Neuron (in vitro differentiated cells): Measurements from ENCODE around the gene COL6A3.

Experiments
- H2AFZ ChIP-seq: one replicate; pipeline ENCODE4 v1.6.1; 2013; ENCODE audit warnings: low read depth, mild to moderate bottlenecking, inconsistent platforms, low read length, moderate library complexity
- H3K27me3 ChIP-seq: one replicate; pipeline ENCODE4 v1.6.1; 2013; ENCODE audit warnings: low read length; ENCODE audit not compliant: insufficient read depth
- H3K36me3 ChIP-seq: one replicate; pipeline ENCODE4 v1.6.1; 2013; ENCODE audit warnings: low read length; ENCODE audit not compliant: insufficient read depth
- H3K4me1 ChIP-seq: one replicate; pipeline ENCODE4 v1.6.1; 2013; ENCODE audit warnings: low read length; ENCODE audit not compliant: insufficient read depth
- H3K4me3 ChIP-seq: 2 replicates; pipeline ENCODE4 v1.5.1; 2013; ENCODE audit warnings: mild to moderate bottlenecking, low read length, moderate library complexity
- H3K9me3 ChIP-seq: one replicate; pipeline ENCODE4 v1.6.1; 2013; ENCODE audit warnings: low read length

Gene COL6A3

DNA sequence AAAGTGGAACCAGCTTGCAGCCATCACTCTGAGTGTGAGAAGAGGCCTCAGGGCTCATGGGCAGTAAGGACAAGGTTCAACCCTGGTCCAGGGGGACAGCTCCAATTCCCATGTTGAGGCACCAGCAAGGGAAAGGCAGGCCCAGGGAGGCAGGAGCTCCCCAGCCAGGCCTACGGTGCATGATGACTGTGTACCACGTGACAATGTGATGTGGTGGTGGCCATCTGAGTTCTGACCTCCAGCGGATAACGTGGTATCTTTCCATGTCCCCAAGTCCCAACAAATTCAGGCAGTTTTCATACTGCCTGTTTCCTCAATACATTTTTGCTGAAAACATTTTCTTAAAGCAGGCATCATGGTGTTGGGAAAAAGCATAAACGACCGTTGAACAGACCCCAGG is 36.1 kb upstream of the COL6A3 start:
- Histone ChIP-seq H3K9me3 (no peaks in the 10 kb centered on the region), H3K36me3 (no peaks in the 10 kb centered on the region), H3K4me1 (no peaks in the 10 kb centered on the region), H2AFZ (no peak overlapping the region), H3K4me3 (no peak overlapping the region), H3K27me3 (peaks cover 7% of the 10 kb centered on the region)

DNA sequence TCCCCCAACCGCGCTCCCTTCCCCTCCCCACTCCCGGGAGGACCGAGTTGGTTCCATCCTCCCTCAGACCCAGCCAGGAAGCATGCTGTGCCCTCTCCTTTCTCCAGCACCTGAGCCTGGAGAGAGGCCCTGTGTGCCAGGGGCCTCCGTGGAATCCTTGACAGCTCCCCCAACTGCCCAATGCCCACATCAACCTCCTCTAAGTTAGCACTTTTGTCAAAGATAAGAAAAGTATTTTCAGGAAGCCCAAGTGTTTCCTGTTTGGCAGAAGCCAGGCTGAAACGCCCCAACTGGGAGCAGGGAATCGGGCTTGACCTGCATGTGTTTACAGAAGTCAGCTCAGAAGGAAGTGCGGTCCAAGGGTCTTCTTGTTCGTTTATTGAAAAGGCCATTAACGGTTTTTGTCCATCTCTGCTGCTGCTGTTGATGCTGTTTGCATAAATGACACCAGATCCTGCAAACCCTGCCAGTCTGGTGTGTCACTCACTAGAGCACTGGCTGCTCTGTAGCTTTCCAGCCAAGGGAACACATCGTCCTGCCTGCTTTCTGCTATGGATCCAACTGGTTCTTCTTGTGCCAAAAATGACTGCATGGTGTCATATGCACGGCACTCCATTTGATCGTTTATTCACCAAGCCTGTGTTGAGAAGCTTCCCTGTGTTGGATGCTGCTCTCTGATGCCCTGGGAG is 35.4 kb upstream of the COL6A3 start:
- Histone ChIP-seq H3K4me1 (no peaks in the 10 kb centered on the region), H3K27me3 (peaks cover 7% of the 10 kb centered on the region), H3K9me3 (no peaks in the 10 kb centered on the region), H2AFZ (no peak overlapping the region), H3K4me3 (no peak overlapping the region), H3K36me3 (no peaks in the 10 kb centered on the region)

DNA sequence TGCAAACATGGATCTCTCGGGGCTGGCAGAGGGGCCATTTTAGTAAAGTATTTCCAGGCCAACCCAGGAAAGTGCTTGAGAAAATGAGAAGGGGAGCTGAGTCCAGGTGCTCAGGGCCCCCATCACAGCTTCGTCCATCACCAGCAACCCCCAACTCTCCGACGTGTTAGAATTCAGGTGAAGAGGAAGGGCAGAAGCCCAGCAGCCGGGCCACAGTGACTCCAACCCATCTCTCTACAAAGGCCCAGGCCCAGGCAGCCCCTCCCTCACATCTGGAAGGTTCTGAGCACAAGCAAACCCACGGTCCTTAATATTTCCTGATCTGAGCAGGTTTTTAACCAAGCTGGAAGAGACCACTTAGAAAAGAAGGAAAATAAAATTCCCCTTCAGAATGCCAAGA is 34.7 kb upstream of the COL6A3 start:
- no peak overlapping the region for H2AFZ ChIP-seq
- H3K4me3 ChIP-seq = no peak overlapping the region
- peaks cover 7% of the 10 kb centered on the region for H3K27me3 ChIP-seq
- H3K9me3 ChIP-seq = no peaks in the 10 kb centered on the region
- no peaks in the 10 kb centered on the region for H3K36me3 ChIP-seq
- H3K4me1 ChIP-seq = no peaks in the 10 kb centered on the region

DNA sequence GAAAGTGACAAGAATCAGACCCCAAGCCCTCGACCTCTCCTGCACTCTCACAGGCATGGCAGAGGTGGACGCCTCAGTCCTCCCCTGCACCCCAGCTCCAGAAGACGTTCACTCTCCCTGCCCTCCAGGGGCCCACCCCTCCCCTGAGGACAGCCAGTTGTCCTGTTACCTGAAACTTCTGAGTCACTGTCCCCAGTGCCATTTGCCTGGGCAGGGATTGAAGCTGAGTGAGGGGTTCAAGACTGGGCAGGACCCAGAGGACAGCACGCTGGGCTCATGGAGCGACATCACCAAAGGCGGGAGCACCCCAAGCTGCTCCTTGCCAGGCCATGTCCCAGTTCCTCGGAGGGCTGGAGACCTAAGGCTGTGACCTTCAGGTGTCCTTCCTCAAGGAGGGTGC is 34.2 kb upstream of the COL6A3 start:
- no peaks in the 10 kb centered on the region for H3K4me1 ChIP-seq
- H3K4me3 ChIP-seq = no peak overlapping the region
- H3K9me3 ChIP-seq = no peaks in the 10 kb centered on the region
- H3K36me3 ChIP-seq = no peaks in the 10 kb centered on the region
- no peak overlapping the region for H2AFZ ChIP-seq
- H3K27me3 ChIP-seq = peaks cover 7% of the 10 kb centered on the region

DNA sequence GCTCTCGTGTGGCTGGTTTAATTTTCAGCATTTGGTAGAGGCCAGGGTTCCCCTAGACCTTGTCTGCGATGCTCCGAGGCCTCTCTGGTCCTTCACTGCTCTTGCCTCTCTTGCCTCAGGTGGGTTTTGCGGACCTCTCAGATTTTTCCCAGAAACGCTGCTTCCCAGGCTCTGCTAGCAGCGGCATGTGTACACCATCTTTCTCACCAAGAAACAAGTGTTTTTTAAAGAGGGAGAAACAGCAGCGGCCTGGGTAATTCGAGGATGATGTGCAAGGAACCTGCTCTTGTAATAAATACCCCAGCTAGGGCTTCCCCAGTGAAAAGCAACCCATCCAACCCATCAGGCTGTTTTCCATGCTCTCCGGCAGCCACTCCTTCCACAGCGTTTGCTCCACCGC is 33.5 kb upstream of the COL6A3 start:
- Histone ChIP-seq H3K9me3 (no peaks in the 10 kb centered on the region), H3K4me1 (no peaks in the 10 kb centered on the region)

DNA sequence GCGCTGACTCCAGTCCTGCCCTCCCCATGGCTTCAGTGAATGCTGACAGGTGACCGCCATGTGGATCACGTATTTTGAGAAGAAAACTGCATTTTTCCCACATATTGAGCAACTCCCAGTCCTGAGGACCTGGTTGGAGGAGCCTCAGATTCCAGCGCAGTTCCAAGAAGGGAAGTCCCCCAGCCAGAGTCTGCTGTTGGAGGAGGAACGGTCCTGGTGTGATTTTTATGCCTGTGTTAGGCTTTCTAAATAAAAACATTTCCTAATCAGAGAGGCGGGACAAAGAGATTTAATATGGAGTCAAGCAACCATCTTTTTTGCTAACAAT is 32.3 kb upstream of the COL6A3 start:
- peaks cover 5% of the 10 kb centered on the region for H3K27me3 ChIP-seq
- no peak overlapping the region for H3K4me3 ChIP-seq
- no peaks in the 10 kb centered on the region for H3K4me1 ChIP-seq

More for the DNA sequence above, 33.5 kb upstream of the COL6A3 start:
- H3K27me3 ChIP-seq = peaks cover 7% of the 10 kb centered on the region
- H2AFZ ChIP-seq = no peak overlapping the region
- no peak overlapping the region for H3K4me3 ChIP-seq
- no peaks in the 10 kb centered on the region for H3K36me3 ChIP-seq

DNA sequence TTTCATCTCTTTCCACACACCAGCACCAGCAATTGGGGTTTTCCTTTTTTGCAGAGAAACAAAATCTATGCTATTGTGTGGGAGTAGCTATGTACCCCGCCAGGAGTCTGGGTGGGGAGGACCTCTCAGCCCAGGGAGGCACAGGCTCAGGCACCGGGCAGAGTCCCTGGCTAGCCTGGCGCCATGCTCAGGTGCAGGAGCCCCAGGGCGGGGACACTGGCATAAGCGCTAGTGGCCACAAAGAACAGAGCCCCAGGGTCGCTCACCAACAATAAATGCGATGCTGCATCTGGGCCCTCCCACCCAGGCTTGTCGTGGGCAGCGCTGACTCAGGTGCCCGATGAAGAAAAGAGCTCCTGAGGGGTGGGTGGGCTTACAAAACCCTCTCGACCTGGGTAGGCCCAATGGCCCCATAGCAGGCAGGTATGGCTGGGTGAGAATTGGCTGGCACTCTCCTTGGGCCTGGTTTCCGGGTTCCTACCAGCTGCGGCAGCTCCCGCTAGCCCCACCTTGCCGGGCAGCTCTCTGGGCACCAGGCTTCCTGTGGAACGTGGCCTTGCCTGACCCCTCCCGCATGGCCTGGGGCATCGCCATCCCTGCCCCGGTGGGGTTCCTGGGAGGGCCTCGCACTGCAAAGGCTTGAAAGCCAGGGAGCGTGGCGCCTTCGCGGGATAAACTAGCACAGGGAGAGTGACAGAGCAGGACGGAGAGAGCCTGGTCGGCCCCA is 31.8 kb upstream of the COL6A3 start:
- no peaks in the 10 kb centered on the region for H3K36me3 ChIP-seq
- no peaks in the 10 kb centered on the region for H3K4me1 ChIP-seq
- H3K4me3 ChIP-seq = no peak overlapping the region
- H3K27me3 ChIP-seq = peaks cover 3% of the 10 kb centered on the region
- H3K9me3 ChIP-seq = no peaks in the 10 kb centered on the region
- no peak overlapping the region for H2AFZ ChIP-seq

More for the DNA sequence above, 32.3 kb upstream of the COL6A3 start:
- H3K36me3 ChIP-seq = no peaks in the 10 kb centered on the region
- H3K9me3 ChIP-seq = no peaks in the 10 kb centered on the region
- H2AFZ ChIP-seq = no peak overlapping the region

DNA sequence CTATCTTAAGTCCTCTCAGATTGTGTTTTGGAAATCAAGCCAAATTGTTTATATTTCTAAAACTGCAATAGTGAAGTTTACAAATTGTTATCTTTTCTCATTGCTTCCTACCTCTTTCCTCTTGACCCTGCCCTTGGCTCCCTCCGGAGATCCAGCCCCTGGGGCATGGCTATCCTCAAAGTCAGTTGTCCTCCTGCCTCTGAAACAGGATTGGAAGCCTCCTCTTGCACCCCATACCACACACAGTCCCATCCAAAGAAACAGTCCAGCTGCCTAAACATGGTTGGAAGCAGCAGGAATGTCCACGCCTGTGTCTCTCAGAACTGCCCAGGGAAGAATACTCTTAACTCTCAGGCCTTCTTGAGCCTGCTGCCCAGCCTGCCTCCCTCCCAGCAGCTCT is 30.1 kb upstream of the COL6A3 start:
- Histone ChIP-seq H2AFZ (no peak overlapping the region), H3K9me3 (no peaks in the 10 kb centered on the region), H3K36me3 (no peaks in the 10 kb centered on the region), H3K4me1 (no peaks in the 10 kb centered on the region), H3K27me3 (peaks cover 3% of the 10 kb centered on the region), H3K4me3 (no peak overlapping the region)

DNA sequence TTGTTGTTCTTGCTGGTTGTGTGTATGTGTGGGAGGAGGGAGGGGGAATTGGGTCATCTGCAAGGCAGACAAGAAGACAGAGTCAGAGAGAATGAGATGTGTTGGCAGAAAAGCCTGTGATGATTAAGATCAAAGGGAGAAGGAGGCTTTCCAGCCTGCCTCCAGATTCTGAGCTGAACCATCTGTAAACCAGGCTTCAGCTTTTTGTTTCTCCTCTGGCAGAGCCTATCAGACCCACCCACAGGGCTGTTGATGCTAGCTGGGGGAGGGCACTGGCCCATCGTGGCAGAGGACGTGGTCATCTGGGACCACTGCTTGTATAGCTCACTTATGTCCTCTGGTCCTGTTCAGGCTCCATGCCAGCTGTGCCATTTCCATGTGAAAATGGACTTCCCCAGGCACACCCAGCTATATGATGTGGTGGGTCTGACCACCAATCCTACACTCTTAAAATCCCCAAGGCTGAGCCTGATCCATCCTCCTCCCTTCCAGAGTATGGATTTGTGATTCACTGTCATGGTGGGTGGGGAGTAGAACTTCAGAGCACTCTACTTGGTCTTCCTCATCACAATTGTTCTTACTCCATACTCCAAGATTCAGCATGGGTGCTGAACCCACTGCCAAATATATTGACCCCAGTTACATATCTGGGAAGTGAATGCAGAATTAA is 27.8 kb upstream of the COL6A3 start:
- Histone ChIP-seq H3K4me1 (no peaks in the 10 kb centered on the region), H3K9me3 (no peaks in the 10 kb centered on the region), H2AFZ (no peak overlapping the region), H3K4me3 (no peak overlapping the region), H3K36me3 (no peaks in the 10 kb centered on the region), H3K27me3 (no peaks in the 10 kb centered on the region)

DNA sequence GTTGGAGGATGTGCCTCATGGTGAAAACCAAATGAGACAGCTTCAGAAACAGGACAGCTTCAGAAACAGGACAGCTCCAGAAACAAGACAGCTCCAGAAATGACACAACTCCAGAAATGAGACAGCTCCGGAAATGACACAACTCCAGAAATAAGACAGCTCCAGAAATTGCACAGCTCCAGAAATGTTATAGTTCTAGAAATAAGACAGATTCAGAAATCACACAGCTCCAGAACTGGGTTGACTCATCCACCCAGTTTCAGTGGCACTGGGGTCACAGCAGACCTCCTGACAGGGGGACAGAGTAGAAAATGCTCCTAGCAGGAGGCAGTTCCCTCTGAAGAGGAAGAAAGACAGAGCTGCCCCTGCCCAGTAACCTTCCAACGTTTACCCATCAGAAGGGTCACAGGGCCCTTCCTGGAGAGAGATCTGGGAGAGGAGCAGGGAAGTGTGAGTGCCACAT is 26.9 kb upstream of the COL6A3 start:
- H3K4me1 ChIP-seq = no peaks in the 10 kb centered on the region
- no peaks in the 10 kb centered on the region for H3K27me3 ChIP-seq
- H3K36me3 ChIP-seq = no peaks in the 10 kb centered on the region
- H3K4me3 ChIP-seq = no peak overlapping the region
- H2AFZ ChIP-seq = no peak overlapping the region
- no peaks in the 10 kb centered on the region for H3K9me3 ChIP-seq

DNA sequence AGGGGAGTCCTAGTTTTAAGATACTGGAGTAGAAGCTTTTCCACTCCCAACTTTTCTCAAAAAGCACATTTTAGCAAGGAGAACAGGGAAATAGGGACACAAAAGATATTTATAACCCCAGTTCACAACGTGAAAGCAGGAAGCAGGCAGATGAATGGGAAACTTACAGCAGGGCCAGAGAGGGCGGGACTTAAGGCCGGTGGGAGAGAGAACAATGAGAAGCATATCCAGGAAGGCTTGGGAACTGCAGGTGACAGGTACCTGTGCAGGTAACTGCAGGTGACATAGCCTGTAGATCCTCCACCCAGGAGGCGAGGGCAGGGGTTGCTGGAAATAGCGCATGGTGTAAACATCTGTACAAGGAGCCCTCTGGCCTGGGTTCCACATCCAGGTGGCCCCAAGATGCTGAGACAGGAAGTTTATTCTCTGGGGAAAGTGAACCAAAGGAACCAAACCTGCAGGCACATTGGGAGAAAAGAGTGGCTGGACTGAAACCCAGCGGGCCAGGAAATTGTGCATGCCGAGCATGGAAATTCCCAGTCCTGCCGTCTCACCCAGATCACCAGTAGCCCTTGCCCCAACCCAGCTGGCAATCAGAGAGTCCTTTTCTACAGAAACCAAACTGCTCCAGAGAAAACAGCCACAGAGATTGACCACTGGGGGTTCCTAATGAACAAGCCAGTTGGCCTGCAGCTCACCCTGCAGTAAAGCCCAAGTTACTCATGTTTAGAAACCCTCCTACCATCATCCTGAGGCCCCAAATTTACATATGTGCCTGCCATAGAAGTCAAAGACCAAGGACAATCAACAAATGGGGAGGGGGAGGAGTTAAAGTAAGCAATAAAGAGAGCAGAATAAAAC is 24.3 kb upstream of the COL6A3 start:
- H3K9me3 ChIP-seq = no peaks in the 10 kb centered on the region
- H3K4me1 ChIP-seq = no peaks in the 10 kb centered on the region
- H3K27me3 ChIP-seq = no peaks in the 10 kb centered on the region
- H3K4me3 ChIP-seq = no peak overlapping the region
- H3K36me3 ChIP-seq = no peaks in the 10 kb centered on the region
- H2AFZ ChIP-seq = no peak overlapping the region

DNA sequence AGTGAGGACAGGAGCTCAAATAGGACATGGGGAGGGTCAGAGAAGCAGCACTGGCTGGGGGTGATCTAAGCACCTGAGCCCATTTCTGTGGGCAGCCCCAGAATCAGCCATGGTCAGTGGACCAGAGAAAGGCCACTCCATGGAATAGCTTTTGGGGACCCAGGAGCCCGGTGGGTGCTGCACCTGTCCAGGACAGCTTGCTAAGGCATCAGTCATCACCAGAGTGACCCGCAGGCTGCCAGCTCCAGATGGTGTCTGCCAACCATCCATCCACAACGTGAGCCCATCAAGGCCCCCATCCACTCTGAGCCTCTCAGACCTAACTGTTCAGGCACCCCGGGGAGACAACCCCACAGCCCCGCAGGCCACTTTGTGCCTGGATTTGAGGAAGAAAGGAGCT is 23.6 kb upstream of the COL6A3 start:
- no peaks in the 10 kb centered on the region for H3K4me1 ChIP-seq
- H3K27me3 ChIP-seq = no peaks in the 10 kb centered on the region
- no peaks in the 10 kb centered on the region for H3K36me3 ChIP-seq
- no peaks in the 10 kb centered on the region for H3K9me3 ChIP-seq
- H2AFZ ChIP-seq = no peak overlapping the region
- no peak overlapping the region for H3K4me3 ChIP-seq
